ENCODE measurements around the gene CTBP2. TPM values are rescaled to one million over a fixed set of nuclear protein-coding genes. Genes with fewer than 3 reads are reported as not detected.

The CTBP2 gene
- total and polyA plus RNA-seq, 4 donors, result 19.2 to 80.6 (median 63.2) TPM

GRCh38 chr10:124943301-124944092 is 216.9 kb downstream of the CTBP2 start:
- Histone ChIP-seq H3K9me3 (ENCODE audit: control insufficient read depth in 4 of 4, insufficient read depth in 3 of 4, low read length in 3 of 4) (no peaks in the 10 kb centered on the region), H3K4me3 (no peak overlapping the region), H3K27ac (ENCODE audit: low read depth in 1 of 2, low read length in 1 of 2) (peak overlapping the region in 1 of 2 donors; percentile 79), H3K4me1 (ENCODE audit: control insufficient read depth in 5 of 5, insufficient read depth in 5 of 5, low read length in 5 of 5) (peaks cover 6 to 37% (median 22%) of the 10 kb centered on the region in 5 donors), H3K36me3 (ENCODE audit: control insufficient read depth in 4 of 4, insufficient read depth in 4 of 4, low read length in 4 of 4) (peaks cover 0 to 6% (median 0%) of the 10 kb centered on the region in 4 donors), H3K27me3 (ENCODE audit: control insufficient read depth in 3 of 3, insufficient read depth in 3 of 3, low read length in 2 of 3) (no peaks in the 10 kb centered on the region), H3K9ac (ENCODE audit: insufficient read depth in 1 of 2, low read length in 2 of 2) (peak overlapping the region in 1 of 2 donors; percentile 13)
- TF ChIP-seq CTCF (IDR thresholded peaks at IDR 0.05; ENCODE audit: control extremely low read depth, extremely low read depth), result no peak
- peak in 2 of 3 donors; percentile 57 to 74 for DNase-seq
- 82 to 83% methylated on average over 9 of the region's 9 CpGs for WGBS, 2 donors
- ATAC-seq (ENCODE audit: insufficient read depth, low FRiP score), result no peak

- ATAC-seq (ENCODE audit: insufficient read depth, low FRiP score), result no peak
- Histone ChIP-seq H3K9me3 (ENCODE audit: control insufficient read depth in 4 of 4, insufficient read depth in 3 of 4, low read length in 3 of 4) (no peaks in the 10 kb centered on the region), H3K4me1 (ENCODE audit: control insufficient read depth in 5 of 5, insufficient read depth in 5 of 5, low read length in 5 of 5) (peaks cover 6 to 31% (median 22%) of the 10 kb centered on the region in 5 donors), H3K27ac (ENCODE audit: low read depth in 1 of 2, low read length in 1 of 2) (peak overlapping the region; percentile 22 to 79), H3K9ac (ENCODE audit: insufficient read depth in 1 of 2, low read length in 2 of 2) (no peak overlapping the region), H3K27me3 (ENCODE audit: control insufficient read depth in 3 of 3, insufficient read depth in 3 of 3, low read length in 2 of 3) (no peaks in the 10 kb centered on the region), H3K4me3 (no peak overlapping the region), H3K36me3 (ENCODE audit: control insufficient read depth in 4 of 4, insufficient read depth in 4 of 4, low read length in 4 of 4) (peaks cover 0 to 5% (median 0%) of the 10 kb centered on the region in 4 donors)
- TF ChIP-seq CTCF (IDR thresholded peaks at IDR 0.05; ENCODE audit: control extremely low read depth, extremely low read depth), result no peak
- WGBS, 2 donors, result 42 to 48% methylated on average over 11 of the region's 11 CpGs
- DNase-seq, result no peak
These were observed 217.8 kb downstream of the CTBP2 start for GRCh38 chr10:124942317-124943169.

GRCh38 chr10:124941823-124942222 is 218.5 kb downstream of the CTBP2 start, which contains the start of gene ZRANB1:
ZRANB1 (plus strand) TSS chr10:124942123; CDS start chr10:124942494, 371 bp downstream.
- no peaks in the 10 kb centered on the region for H3K9me3 ChIP-seq (ENCODE audit: control insufficient read depth in 4 of 4, insufficient read depth in 3 of 4, low read length in 3 of 4)
- DNase-seq (no peak), ATAC-seq (ENCODE audit: insufficient read depth, low FRiP score) (no peak)
- H3K4me1 ChIP-seq (ENCODE audit: control insufficient read depth in 5 of 5, insufficient read depth in 5 of 5, low read length in 5 of 5), result peaks cover 6 to 24% (median 18%) of the 10 kb centered on the region in 5 donors
- no peak within 1 kb of the TSS for H3K9ac ChIP-seq (ENCODE audit: insufficient read depth in 1 of 2, low read length in 2 of 2)
- H3K4me3 ChIP-seq, result no peak within 1 kb of the TSS
- H3K36me3 ChIP-seq (ENCODE audit: control insufficient read depth in 4 of 4, insufficient read depth in 4 of 4, low read length in 4 of 4), result peaks cover 0 to 5% (median 0%) of the 10 kb centered on the region in 4 donors
- no peaks in the 10 kb centered on the region for H3K27me3 ChIP-seq (ENCODE audit: control insufficient read depth in 3 of 3, insufficient read depth in 3 of 3, low read length in 2 of 3)
- TF ChIP-seq CTCF (IDR thresholded peaks at IDR 0.05; ENCODE audit: control extremely low read depth, extremely low read depth), result no peak
- peak within 1 kb of the TSS; percentile 22 to 79 for H3K27ac ChIP-seq (ENCODE audit: low read depth in 1 of 2, low read length in 1 of 2)
- WGBS, 2 donors, result 86 to 92% methylated on average over 4 of the region's 4 CpGs
